ENCODE results near the gene SPSB1.

Gene SPSB1

GRCh38 chr1:9344426-9345200 lies 51.9 kb downstream of the SPSB1 start:
- Mint-ChIP-seq H3K4me3 (no peak overlapping the region), H3K9me3 (no peaks in the 10 kb centered on the region), H3K36me3 (no peaks in the 10 kb centered on the region), H3K4me1 (peaks cover 5% of the 10 kb centered on the region), H3K27ac (no peak overlapping the region), H3K27me3 (no peaks in the 10 kb centered on the region)
- no peak for ATAC-seq

- Mint-ChIP-seq H3K4me3 (no peak overlapping the region), H3K36me3 (no peaks in the 10 kb centered on the region), H3K4me1 (peaks cover 5% of the 10 kb centered on the region), H3K27ac (no peak overlapping the region), H3K27me3 (no peaks in the 10 kb centered on the region), H3K9me3 (no peaks in the 10 kb centered on the region)
- ATAC-seq = no peak
Observed at GRCh38 chr1:9345471-9345870, 52.8 kb downstream of the SPSB1 start.

- Mint-ChIP-seq H3K36me3 (no peaks in the 10 kb centered on the region), H3K4me1 (peaks cover 5% of the 10 kb centered on the region), H3K9me3 (no peaks in the 10 kb centered on the region), H3K4me3 (no peak overlapping the region), H3K27me3 (no peaks in the 10 kb centered on the region), H3K27ac (no peak overlapping the region)
- no peak for ATAC-seq
Observed at GRCh38 chr1:9345922-9346321, 53.2 kb downstream of the SPSB1 start.

GRCh38 chr1:9346566-9346965 lies 53.9 kb downstream of the SPSB1 start:
- H3K36me3 Mint-ChIP-seq = no peaks in the 10 kb centered on the region
- no peaks in the 10 kb centered on the region for H3K9me3 Mint-ChIP-seq
- H3K27me3 Mint-ChIP-seq = no peaks in the 10 kb centered on the region
- H3K27ac Mint-ChIP-seq = no peak overlapping the region
- peaks cover 5% of the 10 kb centered on the region for H3K4me1 Mint-ChIP-seq
- ATAC-seq = no peak
- no peak overlapping the region for H3K4me3 Mint-ChIP-seq

- no peaks in the 10 kb centered on the region for H3K27me3 Mint-ChIP-seq
- no peak overlapping the region for H3K4me3 Mint-ChIP-seq
- no peaks in the 10 kb centered on the region for H3K9me3 Mint-ChIP-seq
- H3K27ac Mint-ChIP-seq = no peak overlapping the region
- H3K36me3 Mint-ChIP-seq = no peaks in the 10 kb centered on the region
- peaks cover 5% of the 10 kb centered on the region for H3K4me1 Mint-ChIP-seq
- ATAC-seq = no peak
Observed at GRCh38 chr1:9347095-9347850, 54.6 kb downstream of the SPSB1 start.

- Mint-ChIP-seq H3K27ac (no peak overlapping the region), H3K4me3 (no peak overlapping the region), H3K36me3 (no peaks in the 10 kb centered on the region), H3K4me1 (peaks cover 4% of the 10 kb centered on the region), H3K9me3 (no peaks in the 10 kb centered on the region), H3K27me3 (no peaks in the 10 kb centered on the region)
- ATAC-seq = no peak
Observed at GRCh38 chr1:9349331-9349851, 56.7 kb downstream of the SPSB1 start.

GRCh38 chr1:9350013-9350908 lies 57.6 kb downstream of the SPSB1 start:
- Mint-ChIP-seq H3K4me3 (no peak overlapping the region), H3K36me3 (no peaks in the 10 kb centered on the region), H3K27ac (no peak overlapping the region), H3K27me3 (no peaks in the 10 kb centered on the region), H3K9me3 (no peaks in the 10 kb centered on the region), H3K4me1 (no peaks in the 10 kb centered on the region)
- no peak for ATAC-seq

DNA sequence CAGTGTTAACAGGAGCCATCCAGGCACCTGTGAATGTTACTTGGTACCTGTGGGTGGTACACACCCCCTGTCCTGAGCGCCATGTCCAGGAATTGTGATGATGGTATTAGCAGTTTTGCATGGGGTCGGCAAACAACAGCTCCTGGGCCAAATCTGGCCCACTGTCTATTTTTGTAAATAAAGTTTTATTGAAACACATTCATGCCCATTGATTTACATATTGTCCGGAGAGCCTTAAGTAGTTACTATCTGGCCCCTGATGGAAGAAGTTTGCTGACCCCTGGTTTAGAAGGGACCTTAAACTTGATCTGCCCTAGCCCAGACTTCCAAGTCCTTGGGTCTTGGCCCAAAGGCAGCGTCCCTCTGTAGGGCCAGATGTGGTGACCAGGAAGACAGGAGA lies 58.3 kb downstream of the SPSB1 start:
- Mint-ChIP-seq H3K4me3 (no peak overlapping the region), H3K9me3 (no peaks in the 10 kb centered on the region), H3K27me3 (no peaks in the 10 kb centered on the region), H3K36me3 (peaks cover 5% of the 10 kb centered on the region), H3K27ac (no peak overlapping the region), H3K4me1 (no peaks in the 10 kb centered on the region)
- no peak for ATAC-seq

DNA sequence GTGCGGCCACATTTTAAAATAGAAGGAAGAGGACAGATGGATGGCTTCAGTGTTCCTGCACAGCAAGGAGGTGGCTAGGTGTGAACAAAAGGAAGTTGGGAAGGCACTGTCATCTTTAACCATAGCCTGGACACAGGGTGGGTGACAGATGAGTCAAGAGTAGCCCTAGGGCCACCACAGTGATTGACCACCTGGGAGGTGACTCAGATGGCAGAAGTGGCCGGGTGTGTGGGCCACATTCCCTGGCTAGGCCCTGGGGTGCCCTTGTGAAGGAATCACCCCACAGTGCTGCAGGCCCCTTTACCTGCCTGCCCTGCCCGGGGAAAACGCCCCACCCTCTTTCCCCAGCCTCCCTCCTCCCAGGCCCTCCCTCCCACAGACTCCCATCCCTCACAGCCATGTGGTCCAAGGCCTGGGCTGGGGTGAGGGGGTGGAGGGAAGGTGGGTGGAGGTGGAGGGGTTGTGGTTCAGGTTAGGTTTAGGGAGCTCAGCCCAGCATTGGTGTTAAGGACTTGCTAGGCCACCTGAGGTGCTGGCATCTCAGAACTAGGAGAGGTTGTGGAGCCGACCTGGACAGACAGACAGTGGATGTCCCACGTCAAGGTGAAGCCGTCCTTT lies 59.1 kb downstream of the SPSB1 start:
- Mint-ChIP-seq H3K4me1 (no peaks in the 10 kb centered on the region), H3K36me3 (peaks cover 10% of the 10 kb centered on the region), H3K4me3 (no peak overlapping the region), H3K9me3 (peaks cover 3% of the 10 kb centered on the region), H3K27ac (no peak overlapping the region), H3K27me3 (no peaks in the 10 kb centered on the region)
- ATAC-seq = no peak

DNA sequence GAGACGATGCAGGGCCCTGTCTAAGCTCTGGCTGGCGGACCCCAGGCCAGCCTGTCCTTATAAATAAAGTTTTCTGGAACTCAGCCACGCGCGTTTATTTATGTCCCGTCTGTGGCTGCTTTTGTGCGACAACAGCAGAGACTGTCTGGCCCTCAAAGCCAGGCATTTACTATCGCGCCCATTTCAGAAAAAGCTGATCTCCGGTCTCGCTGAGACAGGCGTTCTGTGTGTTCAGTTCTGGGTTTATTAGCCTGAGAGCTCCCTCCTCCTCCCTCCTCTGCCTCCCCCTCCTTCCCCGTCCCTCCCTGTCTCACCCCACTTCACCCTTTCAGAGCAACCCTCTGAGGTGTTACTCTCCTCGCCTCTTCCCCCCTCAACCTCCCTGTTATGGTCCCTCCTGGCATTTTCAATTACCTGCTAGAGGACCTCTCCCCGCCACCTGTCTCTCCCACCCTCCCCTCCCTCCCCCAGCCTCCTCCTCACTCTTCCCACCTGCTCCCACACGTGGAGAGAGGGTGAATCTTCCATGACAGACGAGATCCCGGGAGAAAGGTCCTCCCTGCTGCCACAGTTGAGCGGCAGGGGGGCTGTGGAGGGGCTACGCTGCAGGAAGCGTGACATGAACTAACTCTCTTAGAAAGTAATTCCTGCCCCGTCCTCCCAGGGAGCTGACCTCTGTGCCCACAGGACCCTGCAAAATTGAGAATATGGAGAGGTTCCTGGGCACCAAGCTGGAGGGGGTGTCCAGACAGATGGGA lies 59.9 kb downstream of the SPSB1 start:
- Mint-ChIP-seq H3K27ac (no peak overlapping the region), H3K36me3 (peaks cover 16% of the 10 kb centered on the region), H3K9me3 (peaks cover 7% of the 10 kb centered on the region), H3K4me1 (no peaks in the 10 kb centered on the region), H3K27me3 (no peaks in the 10 kb centered on the region), H3K4me3 (no peak overlapping the region)
- no peak for ATAC-seq

- H3K27ac Mint-ChIP-seq = no peak overlapping the region
- H3K4me1 Mint-ChIP-seq = no peaks in the 10 kb centered on the region
- H3K36me3 Mint-ChIP-seq = peaks cover 16% of the 10 kb centered on the region
- H3K9me3 Mint-ChIP-seq = peaks cover 7% of the 10 kb centered on the region
- H3K4me3 Mint-ChIP-seq = no peak overlapping the region
- no peak for ATAC-seq
- H3K27me3 Mint-ChIP-seq = no peaks in the 10 kb centered on the region
Observed at GRCh38 chr1:9355503-9355902, 62.8 kb downstream of the SPSB1 start.

DNA sequence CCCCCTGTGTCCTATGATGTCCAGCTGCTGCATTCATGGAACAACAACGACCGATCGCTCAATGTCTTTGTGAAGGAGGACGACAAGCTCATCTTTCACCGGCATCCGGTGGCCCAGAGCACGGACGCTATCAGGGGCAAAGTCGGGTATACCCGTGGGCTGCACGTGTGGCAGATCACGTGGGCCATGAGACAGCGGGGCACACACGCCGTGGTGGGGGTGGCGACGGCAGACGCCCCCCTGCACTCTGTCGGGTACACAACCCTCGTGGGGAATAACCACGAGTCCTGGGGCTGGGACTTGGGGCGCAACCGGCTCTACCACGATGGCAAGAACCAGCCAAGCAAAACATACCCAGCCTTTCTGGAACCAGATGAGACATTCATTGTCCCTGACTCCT lies 63.3 kb downstream of the SPSB1 start:
- no peak for ATAC-seq
- Mint-ChIP-seq H3K9me3 (peaks cover 7% of the 10 kb centered on the region), H3K4me1 (no peaks in the 10 kb centered on the region), H3K27ac (no peak overlapping the region), H3K27me3 (no peaks in the 10 kb centered on the region), H3K4me3 (no peak overlapping the region), H3K36me3 (peaks cover 16% of the 10 kb centered on the region)

DNA sequence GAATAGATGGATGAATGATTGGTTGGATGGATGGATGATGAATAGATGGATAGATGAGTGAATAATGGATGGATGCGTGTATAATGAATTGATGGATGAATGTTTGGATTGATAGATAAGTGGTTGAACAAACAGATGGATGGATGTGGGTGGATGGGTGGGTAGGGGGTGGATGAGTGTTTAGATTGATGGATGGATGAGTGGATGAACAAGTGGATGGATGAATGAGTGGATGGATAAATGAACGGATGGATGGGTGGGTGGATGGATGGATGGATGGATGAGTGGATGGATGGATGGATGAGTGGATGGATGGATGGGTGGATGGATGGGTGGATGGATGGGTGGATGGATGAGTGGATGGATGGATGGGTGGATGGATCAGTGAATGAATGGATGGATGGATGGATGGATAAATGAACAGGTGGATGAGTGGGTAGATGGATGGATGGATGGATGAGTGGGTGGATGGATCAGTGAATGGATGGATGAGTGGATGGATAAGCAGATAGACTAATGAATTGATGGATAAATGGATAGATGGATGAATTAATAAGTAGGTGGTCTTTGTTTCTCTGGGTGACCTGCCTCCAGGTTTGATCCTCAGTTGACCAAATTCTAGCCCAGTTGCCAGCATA lies 64.3 kb downstream of the SPSB1 start:
- Mint-ChIP-seq H3K4me3 (no peak overlapping the region), H3K27ac (no peak overlapping the region), H3K27me3 (no peaks in the 10 kb centered on the region), H3K4me1 (peaks cover 1% of the 10 kb centered on the region), H3K9me3 (peaks cover 7% of the 10 kb centered on the region), H3K36me3 (peaks cover 16% of the 10 kb centered on the region)
- ATAC-seq = no peak

- Mint-ChIP-seq H3K27ac (no peak overlapping the region), H3K27me3 (no peaks in the 10 kb centered on the region), H3K36me3 (peaks cover 16% of the 10 kb centered on the region), H3K4me1 (peaks cover 12% of the 10 kb centered on the region), H3K4me3 (no peak overlapping the region), H3K9me3 (peaks cover 7% of the 10 kb centered on the region)
- no peak for ATAC-seq
Observed at GRCh38 chr1:9357958-9358357, 65.3 kb downstream of the SPSB1 start.
